ENCODE results near the gene LRRN2. TPM values are rescaled to one million over a fixed set of nuclear protein-coding genes. Genes with fewer than 3 reads are reported as not detected.

The LRRN2 gene
- 1 to 10 TPM; 6.6 to 8.2 TPM for total RNA-seq

DNA sequence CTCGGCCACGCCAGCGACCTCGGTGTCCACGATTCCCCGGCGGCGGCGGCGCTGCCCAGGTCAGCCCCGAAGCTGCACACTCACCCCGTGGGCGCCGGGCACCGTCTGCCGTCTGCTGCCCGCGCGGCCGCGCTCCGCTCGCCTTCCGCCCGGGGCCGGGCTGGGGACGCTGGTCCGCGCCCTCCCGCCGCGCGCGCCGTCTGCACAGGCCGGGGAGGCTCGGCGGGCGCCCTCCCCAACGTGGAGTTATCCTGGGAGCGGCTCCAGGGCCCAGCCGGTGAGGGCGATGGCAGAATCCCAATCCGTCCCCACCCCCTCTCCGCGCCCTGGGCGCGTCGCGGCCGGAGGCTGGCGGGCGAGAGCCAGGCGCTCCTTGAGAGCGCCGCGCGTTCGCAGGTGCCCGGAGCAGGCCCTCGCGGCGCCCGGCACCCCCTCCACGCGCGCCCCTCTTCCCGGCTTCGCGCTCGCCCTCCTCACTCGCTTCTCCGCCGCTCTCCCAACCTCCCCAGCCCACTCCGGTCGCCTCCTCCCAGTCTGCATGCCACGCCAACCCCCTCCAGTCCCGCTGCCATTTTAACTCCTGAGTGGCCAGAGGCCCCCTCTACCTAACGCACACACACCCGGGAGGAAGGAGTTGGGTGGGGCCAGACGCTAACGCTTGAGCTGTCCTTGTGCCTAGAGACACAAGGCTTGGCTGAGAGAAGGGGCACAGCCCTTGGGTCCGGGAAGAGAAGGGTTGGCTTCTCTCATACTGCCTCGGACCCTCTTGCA, at the start of gene LRRN2:
Gene LRRN2 (minus strand): TSS at position 503 of the 771 bp plus-strand sequence. CDS start 65,746 bp downstream, outside the sequence.
- no peaks in the 10 kb centered on the region for H3K27me3 ChIP-seq
- peak within 1 kb of the TSS; percentile 48 to 59 for H3K4me3 ChIP-seq
- no peaks in the 10 kb centered on the region for H3K36me3 ChIP-seq
- H3K9me3 ChIP-seq = no peaks in the 10 kb centered on the region
- TF ChIP-seq, protein P1, sequence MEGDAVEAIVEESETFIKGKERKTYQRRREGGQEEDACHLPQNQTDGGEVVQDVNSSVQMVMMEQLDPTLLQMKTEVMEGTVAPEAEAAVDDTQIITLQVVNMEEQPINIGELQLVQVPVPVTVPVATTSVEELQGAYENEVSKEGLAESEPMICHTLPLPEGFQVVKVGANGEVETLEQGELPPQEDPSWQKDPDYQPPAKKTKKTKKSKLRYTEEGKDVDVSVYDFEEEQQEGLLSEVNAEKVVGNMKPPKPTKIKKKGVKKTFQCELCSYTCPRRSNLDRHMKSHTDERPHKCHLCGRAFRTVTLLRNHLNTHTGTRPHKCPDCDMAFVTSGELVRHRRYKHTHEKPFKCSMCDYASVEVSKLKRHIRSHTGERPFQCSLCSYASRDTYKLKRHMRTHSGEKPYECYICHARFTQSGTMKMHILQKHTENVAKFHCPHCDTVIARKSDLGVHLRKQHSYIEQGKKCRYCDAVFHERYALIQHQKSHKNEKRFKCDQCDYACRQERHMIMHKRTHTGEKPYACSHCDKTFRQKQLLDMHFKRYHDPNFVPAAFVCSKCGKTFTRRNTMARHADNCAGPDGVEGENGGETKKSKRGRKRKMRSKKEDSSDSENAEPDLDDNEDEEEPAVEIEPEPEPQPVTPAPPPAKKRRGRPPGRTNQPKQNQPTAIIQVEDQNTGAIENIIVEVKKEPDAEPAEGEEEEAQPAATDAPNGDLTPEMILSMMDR (IDR thresholded peaks at IDR 0.05) = no peak
- peak within 1 kb of the TSS; percentile 55 to 62 for H3K27ac ChIP-seq
- H3K4me1 ChIP-seq = peaks cover 0 to 22% of the 10 kb centered on the region in 2 donors
- DNase-seq (ENCODE audit: low spot score) = no peak

DNA sequence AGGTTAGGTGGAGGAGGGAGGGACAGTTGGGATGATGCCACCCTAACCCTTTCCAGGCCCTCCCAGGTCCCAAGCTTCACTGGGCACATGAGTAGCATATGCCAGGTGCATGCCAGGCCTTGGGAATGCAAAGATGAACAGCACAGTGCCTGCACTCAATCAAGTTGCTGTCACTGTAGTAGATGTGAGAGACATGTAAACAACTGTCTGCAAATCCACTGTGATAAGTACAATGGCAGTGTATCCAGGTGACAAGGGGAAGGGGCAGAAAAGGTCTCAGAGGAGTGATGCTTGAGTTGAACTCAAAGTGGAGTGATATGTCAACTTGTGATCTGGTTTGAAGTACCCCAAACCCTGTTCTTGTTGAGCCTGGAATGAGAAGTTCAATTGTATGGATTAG, 49.5 kb upstream of the LRRN2 start:
- Histone ChIP-seq H3K9me3 (peaks cover 0 to 27% of the 10 kb centered on the region in 2 donors), H3K36me3 (no peaks in the 10 kb centered on the region), H3K4me1 (peaks cover 0 to 8% of the 10 kb centered on the region in 2 donors), H3K27me3 (no peaks in the 10 kb centered on the region), H3K4me3 (no peak overlapping the region), H3K27ac (no peak overlapping the region)
- TF ChIP-seq, protein P1 (IDR thresholded peaks at IDR 0.05) = no peak
- DNase-seq (ENCODE audit: low spot score) = peak; percentile 5

DNA sequence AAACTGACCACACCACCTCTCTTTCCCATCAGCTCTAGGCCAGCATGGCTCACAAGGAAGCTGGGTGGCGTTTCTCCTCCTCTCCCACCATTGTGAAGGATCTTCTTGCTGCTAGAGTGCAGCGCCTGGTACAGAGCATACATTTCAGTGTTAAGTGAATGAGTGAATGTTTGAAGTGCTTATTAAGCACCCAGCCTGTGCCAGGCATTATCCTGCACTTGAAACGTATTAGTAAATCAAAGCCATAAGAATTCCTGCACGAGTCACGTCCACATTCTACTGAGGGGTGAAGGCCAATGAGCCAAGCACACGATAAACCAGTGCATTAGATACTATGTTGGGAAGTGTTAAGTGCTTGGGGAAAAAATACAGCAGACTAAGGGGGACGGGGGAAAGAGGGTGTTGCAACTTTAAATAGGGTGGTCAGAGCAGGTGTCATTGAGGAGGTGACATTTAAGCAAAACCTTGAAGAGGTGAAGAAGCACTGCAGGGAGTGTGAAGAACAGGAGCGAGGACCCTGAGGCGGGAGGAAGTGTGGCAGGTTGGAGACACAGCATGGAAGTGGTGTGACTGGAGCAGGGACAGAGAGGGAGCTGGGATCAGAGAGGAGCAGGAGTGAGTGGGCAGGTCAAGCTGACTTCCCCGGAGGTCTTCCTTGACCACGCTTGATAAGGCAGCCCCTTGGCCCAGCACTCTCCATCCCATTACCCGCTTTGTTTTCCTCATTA, 48.5 kb upstream of the LRRN2 start:
- no peaks in the 10 kb centered on the region for H3K27me3 ChIP-seq
- no peaks in the 10 kb centered on the region for H3K36me3 ChIP-seq
- H3K9me3 ChIP-seq = peaks cover 0 to 18% of the 10 kb centered on the region in 2 donors
- no peak overlapping the region for H3K4me3 ChIP-seq
- H3K4me1 ChIP-seq = peaks cover 0 to 8% of the 10 kb centered on the region in 2 donors
- H3K27ac ChIP-seq = no peak overlapping the region
- DNase-seq (ENCODE audit: low spot score) = peak; percentile 47
- TF ChIP-seq, protein P1 (IDR thresholded peaks at IDR 0.05) = no peak

DNA sequence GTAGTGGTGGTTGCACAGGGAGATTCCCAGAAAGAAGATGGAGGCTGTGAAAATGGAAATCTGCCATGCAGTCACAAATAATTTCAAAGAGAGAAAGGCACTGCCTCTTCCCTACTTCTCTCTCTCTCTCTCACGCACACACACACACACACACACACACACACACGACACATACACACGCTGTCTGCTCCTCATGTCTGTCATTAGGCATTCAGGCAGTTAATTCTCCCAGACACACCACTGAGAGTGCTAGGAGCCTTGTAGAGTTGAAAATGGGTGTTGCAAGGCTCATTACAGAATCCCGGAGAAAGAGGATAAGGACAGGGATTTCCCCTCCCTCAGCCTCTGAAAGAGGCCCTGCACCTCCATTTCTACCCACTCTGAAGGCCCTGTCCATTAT, 47.8 kb upstream of the LRRN2 start:
- Histone ChIP-seq H3K27me3 (no peaks in the 10 kb centered on the region), H3K4me3 (no peak overlapping the region), H3K9me3 (peaks cover 0 to 11% of the 10 kb centered on the region in 2 donors), H3K27ac (no peak overlapping the region), H3K36me3 (no peaks in the 10 kb centered on the region), H3K4me1 (peaks cover 0 to 8% of the 10 kb centered on the region in 2 donors)
- TF ChIP-seq, protein P1 (IDR thresholded peaks at IDR 0.05) = no peak
- peak; percentile 9 for DNase-seq (ENCODE audit: low spot score)

DNA sequence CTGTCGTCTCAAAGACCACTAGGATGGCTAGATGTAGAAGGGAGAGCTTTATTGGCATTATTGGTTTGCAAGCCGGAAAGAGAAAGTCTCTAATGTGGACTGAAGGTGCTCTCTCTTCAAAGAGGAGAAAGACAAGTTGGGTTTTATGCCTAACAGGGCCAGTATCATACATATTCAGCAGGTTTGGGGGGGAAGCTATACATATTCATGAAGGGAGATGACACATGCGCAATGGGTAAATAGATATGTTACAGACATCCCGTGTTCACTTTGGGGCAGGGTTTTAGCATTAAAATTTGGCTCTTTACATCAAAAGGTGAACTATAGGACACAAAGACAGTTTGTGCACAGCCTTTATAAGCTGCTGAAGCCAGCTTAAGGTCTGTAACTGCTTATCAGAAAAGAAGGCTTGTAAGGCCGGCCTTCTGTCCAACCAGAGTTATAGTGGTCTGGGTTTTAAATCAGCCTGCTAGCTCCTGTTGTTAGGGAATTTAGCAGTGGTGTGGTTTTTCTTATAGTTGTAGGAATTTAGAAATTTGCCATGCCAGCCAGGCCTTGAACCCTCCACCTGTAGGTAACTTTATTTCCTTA, 46.5 kb upstream of the LRRN2 start:
- Histone ChIP-seq H3K27ac (no peak overlapping the region), H3K36me3 (no peaks in the 10 kb centered on the region), H3K4me1 (peaks cover 0 to 8% of the 10 kb centered on the region in 2 donors), H3K9me3 (no peaks in the 10 kb centered on the region), H3K4me3 (no peak overlapping the region), H3K27me3 (no peaks in the 10 kb centered on the region)
- peak; percentile 1 for DNase-seq (ENCODE audit: low spot score)
- TF ChIP-seq, protein P1 (IDR thresholded peaks at IDR 0.05) = no peak
